Ishikawa (cell line): ENCODE results near the gene MBOAT2.

ENCODE experiments used
- CEBPB ChIP-seq: IDR thresholded peaks from 2 replicates; pipeline ENCODE4 v1.6.1; 2012
- CREB1 ChIP-seq: IDR thresholded peaks from 2 replicates; pipeline ENCODE4 v1.6.1; 2012; ENCODE audit warnings: low read depth
- EGR1 ChIP-seq: IDR thresholded peaks from 2 replicates; pipeline ENCODE4 v1.6.1; 2012
- EP300 ChIP-seq: IDR thresholded peaks from 2 replicates; pipeline ENCODE4 v1.6.1; 2012; ENCODE audit warnings: borderline replicate concordance
- FOXM1 ChIP-seq: IDR thresholded peaks from 2 replicates; pipeline ENCODE4 v1.6.1; 2012; ENCODE audit warnings: low read depth, borderline replicate concordance
- NFIC ChIP-seq: IDR thresholded peaks from 2 replicates; pipeline ENCODE4 v1.6.1; 2012
- RAD21 ChIP-seq: IDR thresholded peaks from 2 replicates; pipeline ENCODE4 v1.6.1; 2012; ENCODE audit warnings: low read depth
- TAF1 ChIP-seq: IDR thresholded peaks from 2 replicates; pipeline ENCODE4 v1.6.1; 2012; ENCODE audit warnings: low read depth, mild to moderate bottlenecking
- TCF12 ChIP-seq: IDR thresholded peaks from 2 replicates; pipeline ENCODE4 v1.6.1; 2012; ENCODE audit warnings: low read depth
- TEAD4 ChIP-seq: IDR thresholded peaks from 2 replicates; pipeline ENCODE4 v1.6.1; 2012
- YY1 ChIP-seq: IDR thresholded peaks from 2 replicates; pipeline ENCODE4 v1.6.1; 2012; ENCODE audit warnings: low read depth
- ZBTB7A ChIP-seq: IDR thresholded peaks from 2 replicates; pipeline ENCODE4 v1.6.1; 2012; ENCODE audit warnings: low read depth
- TF ChIP-seq, protein P1 (sequence below): IDR thresholded peaks from 2 replicates; pipeline ENCODE4 v1.6.1; 2012; ENCODE audit warnings: low read depth, mild to moderate bottlenecking
- TF ChIP-seq, protein P2 (sequence below): IDR thresholded peaks from 2 replicates; pipeline ENCODE4 v1.6.1; 2012
- TF ChIP-seq, protein P3 (sequence below): IDR thresholded peaks from 2 replicates; pipeline ENCODE4 v1.6.1; 2012

Gene MBOAT2

DNA sequence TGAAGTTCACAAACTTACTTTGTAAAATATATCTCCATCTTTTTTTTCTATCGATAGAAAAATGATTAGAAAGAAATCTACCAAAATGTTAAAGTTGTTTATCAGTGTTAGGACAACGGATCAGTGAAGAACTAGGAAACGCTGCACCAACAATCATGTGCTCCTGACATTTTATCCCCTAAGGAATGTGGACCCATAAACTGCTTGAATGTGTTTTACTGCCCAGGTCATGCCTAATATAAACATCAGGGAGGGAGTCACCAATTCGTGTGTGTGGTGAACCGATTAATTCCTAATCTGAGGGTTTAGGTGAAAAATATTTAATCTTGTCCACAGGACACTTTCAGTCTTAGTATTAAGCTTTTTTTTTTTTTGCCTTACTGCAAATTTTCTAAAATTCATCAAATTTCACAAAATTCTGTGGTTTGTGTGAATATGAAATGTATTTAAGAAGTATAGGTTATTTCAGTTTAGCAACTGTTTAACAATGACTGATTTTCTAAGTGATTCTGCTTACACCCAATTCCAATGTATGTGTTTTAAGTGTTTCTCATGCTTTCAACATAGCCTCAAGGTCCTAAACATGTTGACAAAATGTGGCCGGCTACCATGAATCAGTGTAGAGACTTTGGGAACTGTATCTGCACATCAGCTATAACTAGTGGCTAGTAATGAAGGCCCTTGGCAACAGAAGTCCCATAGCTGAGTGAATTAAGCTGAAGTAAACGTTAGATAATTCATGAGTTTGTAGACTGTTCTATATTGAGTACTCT lies 155.0 kb downstream of the MBOAT2 start:
- TF ChIP-seq EP300 (no peak), TAF1 (no peak), NFIC (no peak), CREB1 (no peak), TCF12 (no peak), YY1 (no peak), RAD21 (no peak), FOXM1 (no peak), ZBTB7A (no peak), CEBPB (no peak), TEAD4 (no peak), EGR1 (no peak)
- TF ChIP-seq, protein P1, sequence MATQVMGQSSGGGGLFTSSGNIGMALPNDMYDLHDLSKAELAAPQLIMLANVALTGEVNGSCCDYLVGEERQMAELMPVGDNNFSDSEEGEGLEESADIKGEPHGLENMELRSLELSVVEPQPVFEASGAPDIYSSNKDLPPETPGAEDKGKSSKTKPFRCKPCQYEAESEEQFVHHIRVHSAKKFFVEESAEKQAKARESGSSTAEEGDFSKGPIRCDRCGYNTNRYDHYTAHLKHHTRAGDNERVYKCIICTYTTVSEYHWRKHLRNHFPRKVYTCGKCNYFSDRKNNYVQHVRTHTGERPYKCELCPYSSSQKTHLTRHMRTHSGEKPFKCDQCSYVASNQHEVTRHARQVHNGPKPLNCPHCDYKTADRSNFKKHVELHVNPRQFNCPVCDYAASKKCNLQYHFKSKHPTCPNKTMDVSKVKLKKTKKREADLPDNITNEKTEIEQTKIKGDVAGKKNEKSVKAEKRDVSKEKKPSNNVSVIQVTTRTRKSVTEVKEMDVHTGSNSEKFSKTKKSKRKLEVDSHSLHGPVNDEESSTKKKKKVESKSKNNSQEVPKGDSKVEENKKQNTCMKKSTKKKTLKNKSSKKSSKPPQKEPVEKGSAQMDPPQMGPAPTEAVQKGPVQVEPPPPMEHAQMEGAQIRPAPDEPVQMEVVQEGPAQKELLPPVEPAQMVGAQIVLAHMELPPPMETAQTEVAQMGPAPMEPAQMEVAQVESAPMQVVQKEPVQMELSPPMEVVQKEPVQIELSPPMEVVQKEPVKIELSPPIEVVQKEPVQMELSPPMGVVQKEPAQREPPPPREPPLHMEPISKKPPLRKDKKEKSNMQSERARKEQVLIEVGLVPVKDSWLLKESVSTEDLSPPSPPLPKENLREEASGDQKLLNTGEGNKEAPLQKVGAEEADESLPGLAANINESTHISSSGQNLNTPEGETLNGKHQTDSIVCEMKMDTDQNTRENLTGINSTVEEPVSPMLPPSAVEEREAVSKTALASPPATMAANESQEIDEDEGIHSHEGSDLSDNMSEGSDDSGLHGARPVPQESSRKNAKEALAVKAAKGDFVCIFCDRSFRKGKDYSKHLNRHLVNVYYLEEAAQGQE, result no peak
- TF ChIP-seq, protein P2, sequence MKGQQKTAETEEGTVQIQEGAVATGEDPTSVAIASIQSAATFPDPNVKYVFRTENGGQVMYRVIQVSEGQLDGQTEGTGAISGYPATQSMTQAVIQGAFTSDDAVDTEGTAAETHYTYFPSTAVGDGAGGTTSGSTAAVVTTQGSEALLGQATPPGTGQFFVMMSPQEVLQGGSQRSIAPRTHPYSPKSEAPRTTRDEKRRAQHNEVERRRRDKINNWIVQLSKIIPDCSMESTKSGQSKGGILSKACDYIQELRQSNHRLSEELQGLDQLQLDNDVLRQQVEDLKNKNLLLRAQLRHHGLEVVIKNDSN, result no peak
- TF ChIP-seq, protein P3, sequence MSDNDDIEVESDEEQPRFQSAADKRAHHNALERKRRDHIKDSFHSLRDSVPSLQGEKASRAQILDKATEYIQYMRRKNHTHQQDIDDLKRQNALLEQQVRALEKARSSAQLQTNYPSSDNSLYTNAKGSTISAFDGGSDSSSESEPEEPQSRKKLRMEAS, result no peak

DNA sequence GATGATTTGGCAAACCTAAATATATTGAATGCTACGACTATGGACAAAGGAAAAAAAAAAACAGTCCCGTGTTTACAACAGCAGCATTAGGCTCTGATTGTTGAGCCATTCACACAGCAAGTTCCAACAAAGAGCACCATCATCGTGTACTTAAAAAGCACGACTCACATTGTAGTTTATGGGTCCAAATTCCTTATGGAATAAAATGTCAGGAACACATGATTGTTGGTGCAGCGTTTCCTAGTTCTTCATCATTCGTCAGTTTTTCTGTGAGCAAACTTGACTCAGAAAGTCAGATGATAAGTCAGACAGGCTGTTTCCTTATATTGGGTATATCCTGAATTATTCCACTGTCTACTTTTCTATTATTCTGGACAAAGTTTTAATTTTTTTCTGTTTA lies 156.1 kb downstream of the MBOAT2 start:
- TF ChIP-seq TEAD4 (no peak), NFIC (no peak), CEBPB (no peak), ZBTB7A (no peak), TCF12 (no peak), EP300 (no peak), YY1 (no peak), TAF1 (no peak), RAD21 (no peak), CREB1 (no peak), EGR1 (no peak), FOXM1 (no peak)
- TF ChIP-seq, protein P1, result no peak
- TF ChIP-seq, protein P2, result no peak
- TF ChIP-seq, protein P3, result no peak

DNA sequence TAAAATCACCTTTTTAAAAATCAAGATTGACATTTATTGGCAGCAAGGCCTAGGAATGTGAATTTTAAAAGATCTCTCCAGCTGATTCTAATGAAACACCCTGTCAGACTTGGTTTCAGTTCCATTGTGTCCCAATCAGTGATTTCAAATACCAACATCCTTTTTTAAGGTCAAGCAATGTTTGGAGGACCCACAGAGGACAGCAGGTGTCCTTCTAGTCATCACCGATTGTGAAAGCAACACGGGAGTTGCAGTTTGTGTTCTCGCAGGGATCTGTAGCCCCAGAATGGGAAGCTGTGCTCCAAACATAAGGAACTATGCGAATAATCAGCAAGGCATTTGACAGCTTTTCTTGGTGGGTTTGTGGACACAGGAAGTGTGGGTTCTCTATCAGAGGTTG lies 161.6 kb downstream of the MBOAT2 start:
- TF ChIP-seq FOXM1 (no peak), TEAD4 (no peak), TAF1 (no peak), EP300 (no peak), TCF12 (no peak), CEBPB (no peak), ZBTB7A (no peak), YY1 (no peak), NFIC (no peak), CREB1 (no peak), EGR1 (no peak), RAD21 (no peak)
- TF ChIP-seq, protein P2, result no peak
- TF ChIP-seq, protein P1, result no peak
- TF ChIP-seq, protein P3, result no peak
